PFSK-1 (cell line): Measurements from ENCODE around the gene KRT27.

Experiments
- FOXP2 ChIP-seq: optimal IDR thresholded peaks from 2 replicates; pipeline ENCODE3; 2011; ENCODE audit warnings: borderline replicate concordance, control low read depth, inconsistent platforms; ENCODE audit not compliant: insufficient read depth; ENCODE audit errors: extremely low read length, extremely low read depth
- POLR2AphosphoS5 ChIP-seq: IDR thresholded peaks from 2 replicates; pipeline ENCODE4 v1.6.1; 2012; ENCODE audit warnings: low read depth, mild to moderate bottlenecking, control low read depth, low read length, moderate library complexity
- SIN3A ChIP-seq: IDR thresholded peaks from 2 replicates; pipeline ENCODE4 v1.6.1; 2012; ENCODE audit warnings: mild to moderate bottlenecking, low read length, moderate library complexity, borderline replicate concordance; ENCODE audit not compliant: insufficient read depth
- TAF1 ChIP-seq: IDR thresholded peaks from 2 replicates; pipeline ENCODE4 v1.6.1; 2012; ENCODE audit warnings: low read length, control low read depth, borderline replicate concordance; ENCODE audit not compliant: insufficient read depth
- TF ChIP-seq, protein P1 (sequence below), 2 experiments: IDR thresholded peaks; 2 replicates each; pipeline versions ENCODE4 v1.6.1 to v1.8.0; 2011 to 2012; ENCODE audit warnings: low read depth in 2 of 2, low read length in 2 of 2, control low read depth in 1 of 2, inconsistent platforms in 1 of 2, mild to moderate bottlenecking in 1 of 2, moderate library complexity in 1 of 2; ENCODE audit not compliant: insufficient read depth in 1 of 2

Gene KRT27

DNA sequence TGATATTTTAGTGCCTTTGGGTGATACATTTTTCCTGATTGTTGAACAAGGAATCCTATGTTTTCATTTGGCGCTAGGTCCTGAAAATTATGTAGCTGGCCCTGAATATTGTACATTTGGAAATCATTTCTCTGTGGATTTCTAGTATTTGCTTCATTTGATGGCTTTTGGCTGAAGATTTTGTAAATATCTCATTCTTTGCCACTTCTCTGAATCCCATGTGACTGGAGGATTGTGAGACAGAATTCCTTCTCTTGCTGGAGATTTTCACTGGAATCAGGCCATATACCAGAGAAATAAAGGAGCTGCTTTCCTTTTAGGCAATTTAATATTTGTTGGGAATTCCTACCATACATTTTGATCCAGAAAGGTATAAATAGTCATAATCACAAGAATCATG is 8.8 kb upstream of the KRT27 start:
- TF ChIP-seq FOXP2, result no peak
- TF ChIP-seq, protein P1, sequence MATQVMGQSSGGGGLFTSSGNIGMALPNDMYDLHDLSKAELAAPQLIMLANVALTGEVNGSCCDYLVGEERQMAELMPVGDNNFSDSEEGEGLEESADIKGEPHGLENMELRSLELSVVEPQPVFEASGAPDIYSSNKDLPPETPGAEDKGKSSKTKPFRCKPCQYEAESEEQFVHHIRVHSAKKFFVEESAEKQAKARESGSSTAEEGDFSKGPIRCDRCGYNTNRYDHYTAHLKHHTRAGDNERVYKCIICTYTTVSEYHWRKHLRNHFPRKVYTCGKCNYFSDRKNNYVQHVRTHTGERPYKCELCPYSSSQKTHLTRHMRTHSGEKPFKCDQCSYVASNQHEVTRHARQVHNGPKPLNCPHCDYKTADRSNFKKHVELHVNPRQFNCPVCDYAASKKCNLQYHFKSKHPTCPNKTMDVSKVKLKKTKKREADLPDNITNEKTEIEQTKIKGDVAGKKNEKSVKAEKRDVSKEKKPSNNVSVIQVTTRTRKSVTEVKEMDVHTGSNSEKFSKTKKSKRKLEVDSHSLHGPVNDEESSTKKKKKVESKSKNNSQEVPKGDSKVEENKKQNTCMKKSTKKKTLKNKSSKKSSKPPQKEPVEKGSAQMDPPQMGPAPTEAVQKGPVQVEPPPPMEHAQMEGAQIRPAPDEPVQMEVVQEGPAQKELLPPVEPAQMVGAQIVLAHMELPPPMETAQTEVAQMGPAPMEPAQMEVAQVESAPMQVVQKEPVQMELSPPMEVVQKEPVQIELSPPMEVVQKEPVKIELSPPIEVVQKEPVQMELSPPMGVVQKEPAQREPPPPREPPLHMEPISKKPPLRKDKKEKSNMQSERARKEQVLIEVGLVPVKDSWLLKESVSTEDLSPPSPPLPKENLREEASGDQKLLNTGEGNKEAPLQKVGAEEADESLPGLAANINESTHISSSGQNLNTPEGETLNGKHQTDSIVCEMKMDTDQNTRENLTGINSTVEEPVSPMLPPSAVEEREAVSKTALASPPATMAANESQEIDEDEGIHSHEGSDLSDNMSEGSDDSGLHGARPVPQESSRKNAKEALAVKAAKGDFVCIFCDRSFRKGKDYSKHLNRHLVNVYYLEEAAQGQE (IDR thresholded peaks at IDR 0.05; ENCODE audit: insufficient read depth in 1 of 2, low read depth in 2 of 2, low read length in 2 of 2), result no peak
- no peak for TF ChIP-seq TAF1
- no peak for TF ChIP-seq SIN3A
- no peak for TF ChIP-seq POLR2AphosphoS5

GRCh38 chr17:40779181-40779909 is 3.0 kb downstream of the KRT27 start:
- TF ChIP-seq FOXP2 (no peak), POLR2AphosphoS5 (no peak), TAF1 (no peak)

DNA sequence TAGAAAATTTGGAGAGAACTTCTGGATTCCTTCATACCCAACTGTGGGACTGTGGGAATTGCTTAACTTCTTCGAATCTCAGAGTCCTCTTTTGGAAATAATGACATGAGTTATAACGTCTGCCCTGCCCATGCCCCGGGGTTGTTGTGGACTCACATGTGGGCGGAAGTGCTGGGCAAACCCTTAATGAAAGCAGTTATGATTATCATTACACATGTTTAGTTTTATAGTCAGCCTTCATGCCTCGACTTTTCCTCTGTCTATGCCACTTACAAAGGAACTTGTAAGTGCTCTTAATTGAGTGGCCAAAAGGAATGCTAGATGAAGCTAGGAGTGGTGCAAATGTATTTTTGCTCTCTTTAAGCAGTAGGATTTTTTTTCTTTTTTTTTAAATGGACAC is 3.9 kb downstream of the KRT27 start:
- TF ChIP-seq, protein P1 (IDR thresholded peaks at IDR 0.05; ENCODE audit: insufficient read depth in 1 of 2, low read depth in 2 of 2, low read length in 2 of 2), result no peak
- TF ChIP-seq FOXP2, result no peak
- no peak for TF ChIP-seq POLR2AphosphoS5
- no peak for TF ChIP-seq TAF1
- TF ChIP-seq SIN3A, result no peak

- TF ChIP-seq POLR2AphosphoS5, result no peak
- TF ChIP-seq SIN3A, result no peak
- TF ChIP-seq FOXP2, result no peak
- TF ChIP-seq TAF1, result no peak
These were observed 4.4 kb downstream of the KRT27 start for GRCh38 chr17:40777971-40778370.

DNA sequence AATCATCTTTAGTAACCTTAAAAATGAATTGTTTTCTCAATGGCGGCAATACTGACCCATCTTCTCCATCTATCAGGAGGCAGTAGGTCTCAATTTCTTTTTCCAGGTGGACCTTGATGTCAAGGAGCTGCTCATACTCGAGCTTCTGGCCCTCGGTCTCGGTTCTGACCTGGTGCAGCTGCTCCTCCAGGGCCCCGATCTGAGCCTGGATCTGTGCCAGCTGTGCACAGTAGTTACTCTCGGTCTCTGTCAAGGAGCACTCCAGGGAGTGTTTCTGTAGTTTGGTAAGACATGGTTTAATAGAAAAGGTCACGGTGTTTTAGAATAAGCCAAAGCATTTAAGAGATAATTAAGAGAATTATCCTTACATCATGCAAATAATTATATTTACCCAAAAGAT is 4.9 kb downstream of the KRT27 start:
- TF ChIP-seq POLR2AphosphoS5, result no peak
- TF ChIP-seq SIN3A, result no peak
- TF ChIP-seq, protein P1 (IDR thresholded peaks at IDR 0.05; ENCODE audit: insufficient read depth in 1 of 2, low read depth in 2 of 2, low read length in 2 of 2), result no peak
- no peak for TF ChIP-seq TAF1
- TF ChIP-seq FOXP2, result no peak

DNA sequence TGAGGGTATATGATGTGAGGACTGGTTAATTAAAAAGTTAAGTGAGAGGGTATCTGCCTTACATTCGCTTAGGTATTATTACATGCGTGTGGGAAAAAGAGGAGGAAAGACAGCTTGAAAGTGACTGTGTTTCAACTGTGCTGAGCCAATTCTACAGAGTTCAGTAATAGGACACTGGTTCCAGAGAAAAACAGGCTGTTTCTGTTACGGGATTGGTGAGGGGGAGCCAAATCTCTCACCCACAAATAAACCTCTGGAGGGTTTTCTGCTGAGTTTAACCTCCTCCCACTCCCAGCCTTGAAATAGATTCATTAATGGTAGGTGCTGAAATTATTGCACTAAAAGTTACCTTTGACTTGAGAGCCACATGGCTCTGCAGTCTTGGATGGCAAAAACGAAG is 6.4 kb downstream of the KRT27 start:
- no peak for TF ChIP-seq POLR2AphosphoS5
- TF ChIP-seq SIN3A, result no peak
- TF ChIP-seq FOXP2, result no peak
- TF ChIP-seq, protein P1 (IDR thresholded peaks at IDR 0.05; ENCODE audit: insufficient read depth in 1 of 2, low read depth in 2 of 2, low read length in 2 of 2), result no peak
- TF ChIP-seq TAF1, result no peak
